GM23248 (cell line): ENCODE results near the gene TBCCD1. TPM values are rescaled to one million over a fixed set of nuclear protein-coding genes. Genes with fewer than 3 reads are reported as not detected.
"Not testable (repeated sequence)": the region's sequence is repeated elsewhere in the genome, so short reads cannot be mapped to it uniquely, and the experiment has no call there.

Experiments used
- DNase-seq: peaks from one replicate; pipeline ENCODE4 v3.0.0-alpha.2; 2015
- H2AFZ ChIP-seq: fragments of 200-600 bp; sonication (generic); 2 replicates; pipeline ENCODE4 v1.6.1; 2016; ENCODE audit warnings: antibody characterized with exemption
- H3F3A ChIP-seq: fragments of 200-600 bp; sonication (generic); 2 replicates; pipeline ENCODE4 v1.6.1; 2016; ENCODE audit warnings: mild to moderate bottlenecking, antibody characterized with exemption, mixed run types; ENCODE audit not compliant: insufficient read depth
- H3K27ac ChIP-seq: fragments of 200-600 bp; sonication (generic); 2 replicates; pipeline ENCODE4 v1.5.1; 2016; ENCODE audit warnings: mild to moderate bottlenecking
- H3K27me3 ChIP-seq: fragments of 200-600 bp; sonication (generic); replicated peaks from 2 replicates; pipeline ENCODE4 v1.6.1; 2016; ENCODE audit warnings: mild to moderate bottlenecking; ENCODE audit not compliant: insufficient read depth
- H3K36me3 ChIP-seq: fragments of 200-600 bp; sonication (generic); 2 replicates; pipeline ENCODE4 v1.6.1; 2016; ENCODE audit warnings: low read depth, mild to moderate bottlenecking
- H3K4me1 ChIP-seq: fragments of 200-600 bp; sonication (generic); 2 replicates; pipeline ENCODE4 v1.6.1; 2016; ENCODE audit warnings: mild to moderate bottlenecking; ENCODE audit not compliant: insufficient read depth
- H3K4me2 ChIP-seq: fragments of 200-600 bp; sonication (generic); one replicate; pipeline ENCODE4 v1.6.1; 2016; ENCODE audit warnings: mild to moderate bottlenecking; ENCODE audit not compliant: unreplicated experiment
- H3K4me3 ChIP-seq: fragments of 200-600 bp; sonication (generic); 2 replicates; pipeline ENCODE4 v1.5.1; 2016; ENCODE audit warnings: mild to moderate bottlenecking
- H3K79me2 ChIP-seq: fragments of 200-600 bp; sonication (generic); 2 replicates; pipeline ENCODE4 v1.6.1; 2016; ENCODE audit warnings: mild to moderate bottlenecking; ENCODE audit not compliant: insufficient read depth
- H3K9ac ChIP-seq: fragments of 200-600 bp; sonication (generic); 2 replicates; pipeline ENCODE4 v1.6.1; 2016; ENCODE audit warnings: mild to moderate bottlenecking
- H3K9me2 ChIP-seq: fragments of 200-600 bp; sonication (generic); 2 replicates; pipeline ENCODE4 v1.6.1; 2016; ENCODE audit warnings: mixed run types, mild to moderate bottlenecking, moderate library complexity; ENCODE audit not compliant: insufficient read depth
- H3K9me3 ChIP-seq: fragments of 200-600 bp; sonication (generic); one replicate; pipeline ENCODE4 v1.6.1; 2017; ENCODE audit warnings: low read depth
- H4K20me1 ChIP-seq: fragments of 200-600 bp; sonication (generic); 2 replicates; pipeline ENCODE4 v1.6.0; 2016; ENCODE audit not compliant: insufficient read depth
- EZH2 ChIP-seq: fragments of 200-600 bp; sonication (generic); IDR thresholded peaks from 2 replicates; pipeline ENCODE4 v1.6.1; 2018; ENCODE audit warnings: antibody characterized with exemption, mild to moderate bottlenecking; ENCODE audit not compliant: insufficient read depth, poor library complexity, severe bottlenecking
- EZH2phosphoT487 ChIP-seq: fragments of 200-600 bp; sonication (generic); IDR thresholded peaks from 2 replicates; pipeline ENCODE4 v1.6.1; 2018; ENCODE audit warnings: antibody characterized with exemption, moderate library complexity, mild to moderate bottlenecking, low read depth; ENCODE audit not compliant: insufficient read depth
- WGBS, 2 experiments: methylation state at CpG; one replicate each; pipeline ENCODE4 v1.1.6; 2015 to 2017; ENCODE audit warnings: low lambda C conversion rate in 2 of 2, low coverage in 1 of 2; ENCODE audit errors: missing lambda C conversion rate in 2 of 2; 5-methylcytosine and 5-hydroxymethylcytosine counted together
- in situ Hi-C: fragments of 300-500 bp; cut with MboI; formaldehyde crosslinking; loops from 2 replicates; pipeline ENCODE4 v1.15.0; 2020
- polyA plus RNA-seq: library from polyadenylated mRNA; unstranded; fragments of >200 nt; fragmentation: Nextera tagmentation; extraction: Ambion mirVana; gene quantifications from 2 replicates; pipeline ENCODE4 v1.2.1, GENCODE V29; 2016
- total RNA-seq: library from RNA; depleted of rRNA; stranded (reverse); fragments of >200 nt; shearing (Covaris generic); gene quantifications from 2 replicates; pipeline ENCODE4 v1.2.3, GENCODE V29; 2014

The TBCCD1 gene
- total and polyA plus RNA-seq, 2 experiments from 2014 or later = 14.6 to 15.6 TPM

GRCh38 chr3:186536883-186537844, 30.0 kb downstream of the TBCCD1 start:
- TF ChIP-seq EZH2 = no peak
- TF ChIP-seq EZH2phosphoT487 = no peak
- H3K36me3 ChIP-seq = no peaks in the 10 kb centered on the region
- peaks cover 17% of the 10 kb centered on the region for H3K4me1 ChIP-seq
- no peaks in the 10 kb centered on the region for H4K20me1 ChIP-seq
- peak; percentile 59 for DNase-seq
- no peaks in the 10 kb centered on the region for H3K9me3 ChIP-seq
- no peaks in the 10 kb centered on the region for H3K27me3 ChIP-seq
- peaks cover 19% of the 10 kb centered on the region; the same call in 1 of the 2 replicates for H3F3A ChIP-seq
- no peaks in the 10 kb centered on the region for H3K79me2 ChIP-seq
- no peak overlapping the region for H2AFZ ChIP-seq
- no peak overlapping the region for H3K4me2 ChIP-seq
- no peaks in the 10 kb centered on the region for H3K9me2 ChIP-seq
- in situ Hi-C loops = no loop called here
- no peak overlapping the region for H3K4me3 ChIP-seq
- H3K9ac ChIP-seq = no peak overlapping the region
- no peak overlapping the region for H3K27ac ChIP-seq

DNA sequence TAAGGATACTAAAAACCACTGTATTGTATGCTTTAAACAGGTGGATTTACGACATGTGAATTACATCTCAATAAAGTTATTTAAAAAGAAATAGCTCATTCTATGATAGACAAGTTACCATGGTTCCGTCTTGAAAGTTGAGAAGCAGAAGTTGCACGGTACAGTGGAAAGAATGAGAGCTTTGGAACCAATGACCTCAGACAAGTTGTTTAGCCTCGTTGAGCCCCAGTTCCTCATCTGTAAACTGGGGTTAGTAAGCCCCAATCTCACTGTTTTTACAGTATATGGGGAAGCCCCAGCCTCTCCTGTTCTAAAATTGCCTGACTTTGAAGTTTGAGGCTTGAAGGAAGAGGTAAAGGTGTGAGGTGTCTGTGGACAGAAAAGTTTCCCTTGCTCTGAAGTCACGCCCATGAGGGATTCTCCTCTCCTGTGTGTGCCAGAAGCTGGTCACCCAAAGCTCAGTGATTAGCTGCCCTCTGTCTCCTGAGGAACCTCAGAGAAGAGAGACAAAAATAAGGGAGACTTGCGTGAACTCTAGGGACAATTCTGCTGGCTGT, 32.9 kb downstream of the TBCCD1 start:
- H3K79me2 ChIP-seq = no peaks in the 10 kb centered on the region
- H3K27me3 ChIP-seq = no peaks in the 10 kb centered on the region
- H3K9me2 ChIP-seq = no peaks in the 10 kb centered on the region
- H4K20me1 ChIP-seq = no peaks in the 10 kb centered on the region
- 78 to 82% methylated on average over 6 of the region's 6 CpGs for WGBS, 2 experiments
- DNase-seq = no peak
- H3K4me2 ChIP-seq = no peak overlapping the region
- H3K4me3 ChIP-seq = no peak overlapping the region
- H3K9ac ChIP-seq = no peak overlapping the region
- no peaks in the 10 kb centered on the region for H3K9me3 ChIP-seq
- no peaks in the 10 kb centered on the region; the same call in 1 of the 2 replicates for H3F3A ChIP-seq
- H2AFZ ChIP-seq = no peak overlapping the region
- TF ChIP-seq EZH2 = no peak
- no peak for TF ChIP-seq EZH2phosphoT487
- in situ Hi-C loops = no loop called here
- peaks cover 8% of the 10 kb centered on the region; the same call in 1 of the 2 replicates for H3K4me1 ChIP-seq
- H3K27ac ChIP-seq = no peak overlapping the region
- no peaks in the 10 kb centered on the region for H3K36me3 ChIP-seq

DNA sequence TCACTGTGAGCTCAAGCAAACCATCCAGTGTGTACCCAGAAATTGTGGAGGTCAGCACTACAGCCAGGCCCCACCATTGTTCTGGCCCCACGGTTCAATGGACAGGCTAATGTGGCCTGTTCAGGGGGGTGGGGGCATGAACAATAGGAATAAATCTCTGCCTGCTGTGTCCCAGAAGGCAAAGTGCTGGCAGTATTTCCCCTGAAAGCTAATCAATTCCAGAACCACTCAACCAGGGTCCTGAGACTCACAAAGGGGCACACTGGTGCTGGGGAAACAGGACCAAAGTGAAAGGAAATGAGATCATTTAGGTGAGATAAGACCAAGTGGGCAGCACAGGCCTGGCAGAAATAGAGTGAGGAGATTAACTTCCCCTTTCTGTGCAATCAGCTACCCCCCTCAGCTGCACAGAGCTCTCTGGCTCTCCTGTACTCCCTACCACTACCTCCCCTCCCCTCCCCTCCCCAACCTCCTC, 34.5 kb downstream of the TBCCD1 start:
- Histone ChIP-seq H3K4me3 (no peak overlapping the region), H2AFZ (no peak overlapping the region), H4K20me1 (no peaks in the 10 kb centered on the region), H3K4me2 (no peak overlapping the region), H3K9me3 (no peaks in the 10 kb centered on the region), H3K9ac (no peak overlapping the region), H3K4me1 (peaks cover 8% of the 10 kb centered on the region; the same call in 1 of the 2 replicates), H3K79me2 (no peaks in the 10 kb centered on the region), H3K9me2 (no peaks in the 10 kb centered on the region), H3K27ac (no peak overlapping the region), H3K36me3 (no peaks in the 10 kb centered on the region), H3K27me3 (peaks cover 2% of the 10 kb centered on the region; the same call in 1 of the 2 replicates), H3F3A (no peaks in the 10 kb centered on the region; the same call in 1 of the 2 replicates)
- WGBS, 2 experiments = 38 to 44% methylated on average over 1 of the region's 1 CpG
- no peak for DNase-seq
- no peak for TF ChIP-seq EZH2phosphoT487
- TF ChIP-seq EZH2 = no peak
- in situ Hi-C loops = no loop called here

GRCh38 chr3:186531694-186532093, 35.4 kb downstream of the TBCCD1 start:
- peaks cover 11% of the 10 kb centered on the region; the same call in 1 of the 2 replicates for H3K27me3 ChIP-seq
- WGBS, 2 experiments = 76 to 81% methylated on average over 3 of the region's 3 CpGs
- in situ Hi-C loops, H4K20me1 ChIP-seq, H3K36me3 ChIP-seq, H3K9ac ChIP-seq, H3K27ac ChIP-seq, H3K4me1 ChIP-seq, H3K79me2 ChIP-seq, H2AFZ ChIP-seq, H3K4me2 ChIP-seq, H3F3A ChIP-seq, H3K4me3 ChIP-seq, DNase-seq, H3K9me3 ChIP-seq, H3K9me2 ChIP-seq: not testable (repeated sequence)
